ENCODE data around the gene BCO1.
"Not testable (repeated sequence)": the region's sequence is repeated elsewhere in the genome, so short reads cannot be mapped to it uniquely, and the experiment has no call there.

BCO1 gene

DNA sequence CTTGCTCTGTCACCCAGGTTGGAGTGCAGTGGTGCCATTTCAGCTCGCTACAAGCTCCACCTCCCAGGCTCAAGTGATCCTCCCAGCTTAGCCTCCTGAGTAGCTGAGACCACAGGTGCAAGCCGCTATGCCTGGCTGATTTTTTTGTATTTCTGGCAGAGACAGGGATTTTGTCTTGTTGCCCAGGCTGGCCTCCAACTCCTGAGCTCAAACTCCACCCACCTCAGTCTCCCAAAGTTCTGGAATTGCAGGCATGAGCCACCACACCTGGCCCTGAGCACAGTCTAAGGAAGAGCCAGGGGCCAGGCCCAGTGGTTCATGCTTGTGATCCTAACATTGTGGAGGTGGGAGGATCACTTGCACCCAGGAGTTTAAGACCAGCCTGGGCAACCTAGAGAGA lies 21.8 kb upstream of the BCO1 start:
- in situ Hi-C loops (cut with MboI; ENCODE audit: low pct_unique_long_range_greater_than_20kb, low sequenced_read_pairs, unreplicated experiment), result no loop called here
- TF ChIP-seq, protein P1, sequence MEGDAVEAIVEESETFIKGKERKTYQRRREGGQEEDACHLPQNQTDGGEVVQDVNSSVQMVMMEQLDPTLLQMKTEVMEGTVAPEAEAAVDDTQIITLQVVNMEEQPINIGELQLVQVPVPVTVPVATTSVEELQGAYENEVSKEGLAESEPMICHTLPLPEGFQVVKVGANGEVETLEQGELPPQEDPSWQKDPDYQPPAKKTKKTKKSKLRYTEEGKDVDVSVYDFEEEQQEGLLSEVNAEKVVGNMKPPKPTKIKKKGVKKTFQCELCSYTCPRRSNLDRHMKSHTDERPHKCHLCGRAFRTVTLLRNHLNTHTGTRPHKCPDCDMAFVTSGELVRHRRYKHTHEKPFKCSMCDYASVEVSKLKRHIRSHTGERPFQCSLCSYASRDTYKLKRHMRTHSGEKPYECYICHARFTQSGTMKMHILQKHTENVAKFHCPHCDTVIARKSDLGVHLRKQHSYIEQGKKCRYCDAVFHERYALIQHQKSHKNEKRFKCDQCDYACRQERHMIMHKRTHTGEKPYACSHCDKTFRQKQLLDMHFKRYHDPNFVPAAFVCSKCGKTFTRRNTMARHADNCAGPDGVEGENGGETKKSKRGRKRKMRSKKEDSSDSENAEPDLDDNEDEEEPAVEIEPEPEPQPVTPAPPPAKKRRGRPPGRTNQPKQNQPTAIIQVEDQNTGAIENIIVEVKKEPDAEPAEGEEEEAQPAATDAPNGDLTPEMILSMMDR (IDR thresholded peaks at IDR 0.05; ENCODE audit: extremely low read depth, insufficient read depth, missing control alignments), result no peak
- DNase-seq (ENCODE audit: low spot score), result no peak

DNA sequence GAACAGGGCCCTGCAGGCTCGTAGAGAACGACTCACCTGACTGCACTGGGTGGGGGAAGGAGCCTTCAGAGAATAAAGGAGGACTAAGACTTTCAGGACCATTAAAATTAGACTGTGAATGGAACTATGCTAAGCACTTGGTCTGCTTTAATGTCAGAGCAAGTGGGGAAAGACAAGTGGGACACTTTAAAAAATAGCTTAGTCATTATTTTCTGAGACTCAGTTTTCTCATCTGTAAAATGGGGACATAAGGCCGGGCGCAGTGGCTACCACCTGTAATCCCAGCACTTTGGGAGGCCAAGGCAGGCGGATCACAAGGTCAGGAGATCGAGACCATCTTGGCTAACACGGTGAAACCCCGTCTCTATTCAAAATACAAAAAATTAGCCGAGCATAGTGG lies 19.3 kb upstream of the BCO1 start:
- no peak for DNase-seq (ENCODE audit: low spot score)
- in situ Hi-C loops (cut with MboI; ENCODE audit: low pct_unique_long_range_greater_than_20kb, low sequenced_read_pairs, unreplicated experiment), result no loop called here
- TF ChIP-seq, protein P1 (IDR thresholded peaks at IDR 0.05; ENCODE audit: extremely low read depth, insufficient read depth, missing control alignments), result no peak

DNA sequence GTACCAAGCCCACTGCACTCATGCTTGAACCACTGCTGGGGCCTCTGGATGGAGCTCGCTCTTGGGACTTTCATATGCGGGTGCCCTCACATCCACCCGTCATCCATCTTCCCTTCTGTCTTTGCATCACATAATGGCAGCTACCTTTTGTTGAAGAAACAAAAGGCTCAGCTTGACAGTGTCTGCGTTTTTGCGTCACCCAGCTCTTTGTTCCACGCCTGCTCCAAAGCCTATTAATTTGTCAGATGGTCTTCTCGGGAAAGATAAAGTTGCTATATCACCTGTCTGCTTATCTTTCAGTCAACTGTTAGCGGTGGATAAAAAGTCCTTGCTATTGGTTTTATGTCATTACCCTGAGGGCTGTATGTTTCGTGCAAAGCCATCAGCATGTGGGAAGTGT lies 18.1 kb upstream of the BCO1 start:
- in situ Hi-C loops (cut with MboI; ENCODE audit: low pct_unique_long_range_greater_than_20kb, low sequenced_read_pairs, unreplicated experiment), result no loop called here
- DNase-seq (ENCODE audit: low spot score), result no peak

DNA sequence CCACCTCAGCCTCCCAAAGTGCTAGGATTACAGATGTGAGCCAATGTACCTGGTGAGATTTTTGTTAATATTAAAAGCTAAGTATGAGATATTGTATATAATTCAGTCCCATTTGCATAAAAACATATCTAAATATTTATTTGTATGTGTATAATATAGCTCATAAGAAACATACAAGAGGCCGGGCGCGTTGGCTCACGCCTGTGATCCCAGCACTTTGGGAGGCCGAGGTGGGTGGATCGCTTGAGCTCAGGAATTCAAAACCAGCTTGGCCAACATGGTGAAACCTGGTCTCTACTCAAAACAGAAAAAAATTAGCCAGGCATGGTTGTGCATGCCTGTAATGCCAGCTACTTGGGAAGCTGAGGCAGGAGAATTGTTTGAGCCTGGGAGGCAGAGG lies 16.8 kb upstream of the BCO1 start:
- in situ Hi-C loops (cut with MboI; ENCODE audit: low pct_unique_long_range_greater_than_20kb, low sequenced_read_pairs, unreplicated experiment), result no loop called here
- TF ChIP-seq, protein P1 (IDR thresholded peaks at IDR 0.05; ENCODE audit: extremely low read depth, insufficient read depth, missing control alignments), result no peak
- no peak for DNase-seq (ENCODE audit: low spot score)

More for the DNA sequence above, 18.1 kb upstream of the BCO1 start:
- TF ChIP-seq, protein P1 (IDR thresholded peaks at IDR 0.05; ENCODE audit: extremely low read depth, insufficient read depth, missing control alignments), result no peak

DNA sequence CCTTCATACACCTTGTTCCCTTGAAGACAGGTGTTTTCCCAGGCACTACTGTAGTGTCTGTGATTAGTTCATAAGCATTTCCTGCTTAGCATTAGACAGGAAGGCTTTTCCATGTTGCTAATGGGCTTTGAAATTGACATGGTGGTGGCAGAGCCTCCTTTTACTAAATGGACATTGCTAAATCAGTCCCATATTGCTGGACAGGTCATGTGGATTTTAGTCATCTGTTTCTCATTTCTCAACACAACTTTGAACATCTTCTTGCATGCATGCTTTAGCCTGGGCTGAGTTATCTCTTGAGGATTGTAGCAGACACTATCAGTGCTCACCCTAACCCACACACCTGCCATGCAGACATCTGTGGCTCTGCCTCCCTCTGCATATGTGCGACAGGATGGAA lies 13.7 kb upstream of the BCO1 start:
- no peak for DNase-seq (ENCODE audit: low spot score)
- in situ Hi-C loops (cut with MboI; ENCODE audit: low pct_unique_long_range_greater_than_20kb, low sequenced_read_pairs, unreplicated experiment), result no loop called here
- TF ChIP-seq, protein P1 (IDR thresholded peaks at IDR 0.05; ENCODE audit: extremely low read depth, insufficient read depth, missing control alignments), result no peak

DNA sequence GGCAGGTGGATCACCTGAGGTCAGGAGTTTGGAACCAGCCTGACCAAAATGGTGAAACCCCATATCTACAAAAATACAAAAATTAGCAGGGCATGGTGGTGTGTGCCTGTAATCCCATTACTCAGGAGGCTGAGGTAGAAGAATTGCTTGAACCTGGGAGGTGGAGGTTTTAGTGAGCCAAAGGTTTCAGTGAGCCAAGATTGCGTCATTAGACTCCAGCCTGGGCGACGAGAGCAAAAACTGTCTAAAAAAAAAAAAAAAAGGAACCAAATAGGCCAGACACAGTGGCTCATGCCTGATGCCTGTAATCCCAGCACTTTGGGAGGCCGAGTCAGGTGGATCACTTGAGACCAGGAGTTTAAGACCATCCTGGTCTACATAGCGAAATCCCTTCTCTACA lies 12.8 kb upstream of the BCO1 start:
- in situ Hi-C loops (cut with MboI; ENCODE audit: low pct_unique_long_range_greater_than_20kb, low sequenced_read_pairs, unreplicated experiment); DNase-seq (ENCODE audit: low spot score): not testable (repeated sequence)

DNA sequence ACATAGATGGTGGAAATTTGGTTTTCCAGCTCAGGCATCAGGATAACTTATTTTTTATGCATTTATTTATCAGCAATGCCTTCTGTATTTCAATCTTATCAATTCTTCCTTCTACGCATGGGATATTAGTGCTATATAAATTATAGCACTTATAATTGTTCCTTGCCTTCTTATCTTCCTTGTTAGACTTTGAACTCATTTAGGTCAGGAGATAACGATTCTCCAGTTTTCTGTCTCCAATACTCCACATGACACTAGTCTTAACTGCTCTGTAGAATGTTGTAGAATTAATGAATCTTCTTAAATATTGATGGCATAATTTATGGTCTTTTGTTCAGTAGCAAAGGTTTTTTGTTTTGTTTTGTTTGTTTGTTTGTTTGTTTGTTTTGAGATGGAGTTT lies 10.7 kb upstream of the BCO1 start:
- DNase-seq (ENCODE audit: low spot score), result no peak

More for the DNA sequence above, 10.7 kb upstream of the BCO1 start:
- in situ Hi-C loops (cut with MboI; ENCODE audit: low pct_unique_long_range_greater_than_20kb, low sequenced_read_pairs, unreplicated experiment), result no loop called here
- TF ChIP-seq, protein P1 (IDR thresholded peaks at IDR 0.05; ENCODE audit: extremely low read depth, insufficient read depth, missing control alignments), result no peak

Data from GM13977 (cell line).